Esophagus squamous epithelium (tissue), 4 donors: Measurements from ENCODE around the gene ZMYND11.

Source experiments
- CTCF ChIP-seq, 6 experiments: fragments of 450-650 bp in 4 of 6; fragments of 200-600 bp in 2 of 6; sonication (generic) in 2 of 6; IDR thresholded peaks; one replicate each; pipeline ENCODE4 v1.5.1; 2016 to 2019; ENCODE audit warnings: antibody characterized with exemption in 6 of 6, mild to moderate bottlenecking in 4 of 6, moderate library complexity in 4 of 6
- POLR2A ChIP-seq, 4 donors: fragments of 450-650 bp; IDR thresholded peaks; one replicate each; pipeline ENCODE4 v1.6.1; 2017; ENCODE audit warnings: antibody characterized with exemption in 4 of 4, mild to moderate bottlenecking in 4 of 4, moderate library complexity in 3 of 4

GRCh38 chr10:241966-242643 is 106.8 kb downstream of the ZMYND11 start:
- TF ChIP-seq POLR2A (IDR thresholded peaks at IDR 0.05) = no peak
- no peak for TF ChIP-seq CTCF (IDR thresholded peaks at IDR 0.05)
